ENCODE data around the gene KIF3B.
"Not testable (repeated sequence)": the region's sequence is repeated elsewhere in the genome, so short reads cannot be mapped to it uniquely, and the experiment has no call there.

Gene KIF3B

GRCh38 chr20:32285621-32286371 is 8.3 kb downstream of the KIF3B start:
- DNase-seq (ENCODE audit: extremely low spot score) = no peak
- no peak for TF ChIP-seq FOXM1 (IDR thresholded peaks at IDR 0.05; ENCODE audit: borderline replicate concordance)
- no peak for TF ChIP-seq FOXK2 (IDR thresholded peaks at IDR 0.05)
- TF ChIP-seq LEF1 (IDR thresholded peaks at IDR 0.05; ENCODE audit: borderline replicate concordance) = no peak
- no peak for TF ChIP-seq HDGF (IDR thresholded peaks at IDR 0.05; ENCODE audit: borderline replicate concordance)
- no peak for TF ChIP-seq ARNT (IDR thresholded peaks at IDR 0.05)
- no peak for TF ChIP-seq ZNF384 (IDR thresholded peaks at IDR 0.05)
- TF ChIP-seq CTBP1 (IDR thresholded peaks at IDR 0.05; ENCODE audit: borderline replicate concordance) = no peak
- TF ChIP-seq PKNOX1 (IDR thresholded peaks at IDR 0.05) = no peak
- no peak for TF ChIP-seq FOXA1 (IDR thresholded peaks at IDR 0.05)
- no peak for TF ChIP-seq SUZ12 (IDR thresholded peaks at IDR 0.05)
- no peak for TF ChIP-seq ELF4 (IDR thresholded peaks at IDR 0.05)
- no peak for TF ChIP-seq BHLHE40 (IDR thresholded peaks at IDR 0.05; ENCODE audit: borderline replicate concordance)
- no peak for TF ChIP-seq L3MBTL2 (conservative IDR thresholded peaks at IDR 0.05)
- TF ChIP-seq TARDBP (IDR thresholded peaks at IDR 0.05) = no peak
- no peak for TF ChIP-seq NFRKB (IDR thresholded peaks at IDR 0.05)
- POLR2A ChIA-PET = no interaction called here
- CTCF ChIA-PET = interaction anchor here (1.0 kb wide), 1 partner anchor 29 kb away, joined by 3 read pairs; no protein-coding TSS in a partner anchor

- TF ChIP-seq CTBP1 (IDR thresholded peaks at IDR 0.05; ENCODE audit: borderline replicate concordance) (no peak), ELF4 (IDR thresholded peaks at IDR 0.05) (no peak), LEF1 (IDR thresholded peaks at IDR 0.05; ENCODE audit: borderline replicate concordance) (no peak)
- POLR2A ChIA-PET = no interaction called here
Observed at GRCh38 chr20:32287231-32287638, 9.8 kb downstream of the KIF3B start.

GRCh38 chr20:32288225-32288849 is 10.9 kb downstream of the KIF3B start:
- TF ChIP-seq FOXM1 (IDR thresholded peaks at IDR 0.05; ENCODE audit: borderline replicate concordance) = no peak
- no peak for TF ChIP-seq CTBP1 (IDR thresholded peaks at IDR 0.05; ENCODE audit: borderline replicate concordance)
- TF ChIP-seq ARNT (IDR thresholded peaks at IDR 0.05) = no peak
- no peak for TF ChIP-seq FOXA1 (IDR thresholded peaks at IDR 0.05)
- TF ChIP-seq HDGF (IDR thresholded peaks at IDR 0.05; ENCODE audit: borderline replicate concordance) = no peak
- no peak for TF ChIP-seq ELF4 (IDR thresholded peaks at IDR 0.05)
- no peak for TF ChIP-seq NFRKB (IDR thresholded peaks at IDR 0.05)
- no peak for TF ChIP-seq LEF1 (IDR thresholded peaks at IDR 0.05; ENCODE audit: borderline replicate concordance)
- TF ChIP-seq SUZ12 (IDR thresholded peaks at IDR 0.05) = no peak
- TF ChIP-seq FOXK2 (IDR thresholded peaks at IDR 0.05) = no peak
- no peak for DNase-seq (ENCODE audit: extremely low spot score)
- POLR2A ChIA-PET = no interaction called here
- CTCF ChIA-PET = no interaction called here

More at GRCh38 chr20:32287231-32287638, 9.8 kb downstream of the KIF3B start:
- DNase-seq (ENCODE audit: extremely low spot score) = no peak
- CTCF ChIA-PET = interaction anchor here (0.7 kb wide), 1 partner anchor 336 kb away, joined by 3 read pairs; the partner anchor contains the start of gene PDRG1

GRCh38 chr20:32289299-32289660 is 11.8 kb downstream of the KIF3B start:
- CTCF ChIA-PET, POLR2A ChIA-PET: not testable (repeated sequence)

GRCh38 chr20:32289661-32290431 is 12.4 kb downstream of the KIF3B start:
- ChIA-PET POLR2A (no interaction called here), CTCF (no interaction called here)
- TF ChIP-seq ELF4 (IDR thresholded peaks at IDR 0.05) = no peak
- no peak for TF ChIP-seq ARNT (IDR thresholded peaks at IDR 0.05)
- TF ChIP-seq LEF1 (IDR thresholded peaks at IDR 0.05; ENCODE audit: borderline replicate concordance) = no peak
- TF ChIP-seq CTBP1 (IDR thresholded peaks at IDR 0.05; ENCODE audit: borderline replicate concordance) = no peak
- TF ChIP-seq ZNF384 (IDR thresholded peaks at IDR 0.05) = no peak
- DNase-seq (ENCODE audit: extremely low spot score) = no peak

More at GRCh38 chr20:32289299-32289660, 11.8 kb downstream of the KIF3B start:
- DNase-seq (ENCODE audit: extremely low spot score) = not testable (repeated sequence)

GRCh38 chr20:32291166-32291565 is 13.7 kb downstream of the KIF3B start:
- ChIA-PET CTCF (no interaction called here), POLR2A (no interaction called here)
- DNase-seq (ENCODE audit: extremely low spot score) = no peak
- no peak for TF ChIP-seq HDGF (IDR thresholded peaks at IDR 0.05; ENCODE audit: borderline replicate concordance)

- CTCF ChIA-PET = no interaction called here
- DNase-seq (ENCODE audit: extremely low spot score) = no peak
- POLR2A ChIA-PET = no interaction called here
- TF ChIP-seq FOXA1 (IDR thresholded peaks at IDR 0.05) (no peak), LEF1 (IDR thresholded peaks at IDR 0.05; ENCODE audit: borderline replicate concordance) (no peak), SUZ12 (IDR thresholded peaks at IDR 0.05) (no peak), TARDBP (IDR thresholded peaks at IDR 0.05) (no peak), PKNOX1 (IDR thresholded peaks at IDR 0.05) (no peak), FOXM1 (IDR thresholded peaks at IDR 0.05; ENCODE audit: borderline replicate concordance) (no peak), ZNF384 (IDR thresholded peaks at IDR 0.05) (no peak), SP1 (IDR thresholded peaks at IDR 0.05) (no peak), CTBP1 (IDR thresholded peaks at IDR 0.05; ENCODE audit: borderline replicate concordance) (no peak), L3MBTL2 (conservative IDR thresholded peaks at IDR 0.05) (no peak), FOXK2 (IDR thresholded peaks at IDR 0.05) (no peak), HDGF (IDR thresholded peaks at IDR 0.05; ENCODE audit: borderline replicate concordance) (no peak), ELF4 (IDR thresholded peaks at IDR 0.05) (no peak), ARNT (IDR thresholded peaks at IDR 0.05) (no peak), BHLHE40 (IDR thresholded peaks at IDR 0.05; ENCODE audit: borderline replicate concordance) (no peak)
Observed at GRCh38 chr20:32292548-32292947, 15.1 kb downstream of the KIF3B start.

All from HEK293T (cell line).